ENCODE data around the gene EIF4G2.
"Not testable (repeated sequence)": the region's sequence is repeated elsewhere in the genome, so short reads cannot be mapped to it uniquely, and the experiment has no call there.

Gene EIF4G2

GRCh38 chr11:10808553-10809372 is at the start of gene EIF4G2:
Gene EIF4G2 (minus strand): TSS chr11:10808926.
- DNase-seq: peak; percentile 92 to 100 (median 99)

DNA sequence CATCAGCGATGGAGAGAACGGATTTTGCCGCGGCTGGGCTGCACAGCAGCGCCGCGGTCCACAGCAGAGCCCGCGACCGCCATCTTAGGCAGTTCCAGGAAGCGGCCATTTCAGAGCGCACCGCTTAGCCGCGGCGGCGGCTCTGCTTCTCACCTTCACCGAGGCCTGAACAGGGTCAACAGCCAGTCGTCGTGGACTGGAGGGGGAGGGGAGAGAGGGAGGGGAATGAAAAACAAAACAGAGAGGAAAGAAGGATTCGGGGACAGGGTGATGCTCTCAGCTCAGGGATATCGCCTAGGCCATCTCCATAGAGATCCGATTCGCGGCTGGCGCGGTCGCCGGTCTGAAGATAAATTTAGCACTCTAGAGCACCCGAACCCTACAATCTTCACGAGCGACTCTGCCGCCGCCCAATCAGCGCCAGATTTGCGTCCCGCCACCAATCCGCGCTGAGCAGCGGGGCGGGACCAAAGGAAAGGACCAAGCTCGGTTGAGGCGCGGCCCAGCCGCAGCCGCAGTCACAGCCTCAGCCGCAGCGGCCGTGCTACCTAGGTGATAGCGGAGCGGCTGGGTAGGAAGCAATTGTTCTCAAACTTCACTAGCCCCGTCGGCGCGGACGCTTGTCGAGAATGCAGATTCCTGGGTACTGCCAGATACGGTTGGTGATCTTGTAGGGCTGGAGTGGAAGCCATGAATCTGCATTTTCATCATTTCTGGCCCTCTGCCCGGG is 49.1 kb upstream of the EIF4G2 start, which contains the start of gene ZBED5:
TSS of gene ZBED5 (minus strand) at position 345 of the 730 bp plus-strand sequence. CDS start 3,108 bp downstream, outside the sequence.
- peak; percentile 83 to 99 (median 96) for DNase-seq

DNA sequence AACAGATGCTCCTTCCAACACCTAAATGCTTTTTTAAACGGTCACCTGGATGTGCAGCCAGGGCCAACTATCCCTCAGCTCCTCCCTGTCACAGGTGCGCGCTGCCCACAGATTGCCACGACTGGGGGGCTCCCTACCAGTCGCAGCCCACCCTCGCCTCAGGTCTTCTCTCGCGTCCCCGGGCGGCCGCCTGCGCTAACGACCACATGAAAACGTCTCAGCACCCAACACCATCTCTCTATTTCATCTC is 48.7 kb upstream of the EIF4G2 start:
- DNase-seq: peak in 12 of 58 donors; percentile 11 to 68 (median 54)

DNA sequence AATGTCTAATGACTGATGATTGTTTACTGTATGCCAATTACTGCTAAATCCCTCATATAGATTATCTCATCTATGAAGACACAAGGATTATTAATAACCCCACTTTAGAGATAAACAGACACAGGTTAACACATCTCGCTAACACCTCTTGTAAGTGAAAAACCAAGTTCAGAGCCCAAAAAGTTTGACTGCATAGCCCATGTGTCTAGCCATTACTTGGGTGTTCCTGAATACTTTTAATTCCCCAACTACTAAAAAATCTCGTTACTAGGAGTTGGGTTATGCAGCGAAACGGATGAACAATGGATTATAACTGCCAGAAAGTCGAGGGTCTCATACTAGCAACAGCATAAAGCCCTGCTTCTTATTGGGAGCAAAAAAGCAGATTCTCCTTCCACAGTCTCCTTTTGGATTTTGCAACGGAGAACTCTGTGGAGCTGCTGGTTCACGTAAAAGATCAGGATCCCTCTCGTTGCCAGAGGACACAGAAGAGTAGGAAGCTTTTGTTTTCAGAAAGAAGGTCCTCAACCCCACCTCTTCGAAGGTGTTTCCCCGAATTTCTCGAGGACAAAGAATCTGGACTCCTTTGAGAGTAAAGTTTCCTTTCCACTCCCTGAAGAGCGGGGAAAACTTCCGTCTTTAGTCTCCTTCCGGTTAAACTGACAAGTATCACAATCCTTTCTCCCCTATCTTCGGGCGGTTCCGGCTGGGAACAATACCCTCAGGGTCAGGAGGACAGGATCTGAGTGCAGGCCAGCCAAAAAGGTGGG is 48.1 kb upstream of the EIF4G2 start:
- peak in 10 of 58 donors; percentile 26 to 68 (median 42) for DNase-seq

DNA sequence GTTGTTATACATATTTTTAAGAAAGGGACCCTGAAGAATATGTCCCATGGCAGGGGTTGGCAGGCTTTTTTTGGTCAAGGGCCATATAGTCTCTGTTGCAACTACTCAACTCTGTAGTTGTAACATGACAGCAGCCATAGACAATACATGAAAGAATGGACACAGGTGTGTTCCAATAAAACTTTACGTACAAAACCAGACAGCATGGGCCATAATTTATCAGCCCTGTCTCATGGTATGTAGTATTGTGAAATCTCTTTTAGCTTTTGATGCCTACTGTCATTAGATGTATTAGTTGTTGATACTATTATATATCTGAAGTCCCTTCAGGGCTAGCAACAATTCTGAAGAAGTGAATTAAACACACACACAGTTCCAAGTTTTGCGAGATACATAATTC is 46.6 kb upstream of the EIF4G2 start:
- DNase-seq: no peak

GRCh38 chr11:10847960-10848860 is 39.5 kb upstream of the EIF4G2 start:
- DNase-seq: no peak

- DNase-seq: no peak
Measured at GRCh38 chr11:10846660-10847059, 37.9 kb upstream of the EIF4G2 start.

DNA sequence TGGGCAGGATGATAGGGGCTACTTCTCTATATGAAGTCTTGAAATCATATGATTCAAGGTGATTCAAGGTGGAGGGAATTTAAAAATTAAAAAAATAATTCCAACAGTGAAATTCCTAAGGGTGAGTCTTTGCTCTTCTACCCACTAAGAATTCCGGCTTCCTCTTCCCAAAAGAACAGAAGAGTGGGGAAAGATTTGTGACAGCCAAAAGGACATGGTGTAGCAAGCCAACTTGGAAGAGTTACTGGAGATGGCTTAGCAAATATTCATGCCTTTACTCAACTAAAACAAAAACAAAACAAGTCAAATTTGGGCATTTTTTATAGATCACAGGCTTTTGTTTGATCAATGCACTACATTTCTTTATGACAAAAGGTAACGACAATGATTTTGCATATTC is 36.9 kb upstream of the EIF4G2 start:
- no peak for DNase-seq

- no peak for DNase-seq
Measured at GRCh38 chr11:10844796-10845195, 36.1 kb upstream of the EIF4G2 start.

- DNase-seq: peak in 1 of 58 donors; percentile 15
Measured at GRCh38 chr11:10844356-10844755, 35.6 kb upstream of the EIF4G2 start.

DNA sequence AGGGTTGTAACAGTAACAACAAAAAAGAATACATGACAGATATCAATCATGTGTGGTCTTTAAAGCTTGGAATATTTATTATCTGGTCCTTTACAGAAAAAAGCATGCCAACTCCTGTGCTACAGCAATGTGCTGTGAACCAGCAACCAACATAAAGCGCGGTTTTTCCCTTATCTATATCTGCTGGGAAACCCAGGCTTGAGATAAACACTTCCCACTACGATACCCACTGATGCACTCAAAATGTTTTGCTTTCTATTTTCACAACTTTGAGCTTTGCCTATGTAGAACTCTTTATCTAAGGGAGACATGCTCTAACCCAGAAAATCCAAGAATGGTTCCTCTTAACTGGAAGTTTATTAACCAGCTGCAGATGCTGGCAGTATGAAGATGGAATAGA is 30.2 kb upstream of the EIF4G2 start:
- no peak for DNase-seq

DNA sequence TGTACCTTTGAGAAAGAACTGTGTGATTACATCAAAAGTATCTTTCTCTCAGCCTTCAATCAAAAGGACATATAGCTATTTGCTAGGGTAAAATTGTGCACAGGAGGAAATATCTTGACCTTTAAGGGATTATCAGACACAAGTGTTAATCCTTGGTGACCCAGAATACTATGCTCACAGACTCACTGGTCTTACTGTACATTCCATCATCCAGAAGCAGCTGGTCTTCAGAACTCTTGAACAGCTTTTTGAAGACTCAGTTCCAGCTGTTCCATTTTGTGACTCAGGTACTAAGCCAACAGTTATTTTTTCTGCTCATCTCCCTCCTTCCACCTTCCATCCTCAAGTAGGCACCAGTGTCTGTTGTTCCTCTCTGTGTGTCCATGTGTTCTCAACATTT is 29.4 kb upstream of the EIF4G2 start:
- no peak for DNase-seq

- DNase-seq: not testable (repeated sequence)
Measured at GRCh38 chr11:10836884-10837283, 28.2 kb upstream of the EIF4G2 start.

DNA sequence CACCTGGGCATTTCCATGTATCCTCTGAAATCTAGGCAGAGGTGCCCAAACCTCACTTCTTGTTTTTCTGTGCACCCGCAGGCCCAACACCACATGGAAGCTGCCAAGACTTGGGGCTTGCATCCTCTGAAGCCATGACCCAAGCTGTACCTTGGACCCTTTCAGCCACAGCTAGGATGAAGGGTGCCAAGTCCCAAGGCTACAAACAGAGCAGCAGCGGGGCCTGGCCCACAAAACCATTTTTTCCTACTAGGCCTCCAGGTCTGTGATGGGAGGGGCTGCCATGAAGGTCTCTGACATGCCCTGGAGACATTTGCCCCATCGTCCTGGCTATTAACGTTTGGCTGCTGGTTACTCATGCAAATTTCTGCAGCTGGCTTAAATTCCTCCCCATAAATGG is 20.4 kb upstream of the EIF4G2 start:
- DNase-seq: no peak

- no peak for DNase-seq
Measured at GRCh38 chr11:10828402-10828801, 19.7 kb upstream of the EIF4G2 start.

DNA sequence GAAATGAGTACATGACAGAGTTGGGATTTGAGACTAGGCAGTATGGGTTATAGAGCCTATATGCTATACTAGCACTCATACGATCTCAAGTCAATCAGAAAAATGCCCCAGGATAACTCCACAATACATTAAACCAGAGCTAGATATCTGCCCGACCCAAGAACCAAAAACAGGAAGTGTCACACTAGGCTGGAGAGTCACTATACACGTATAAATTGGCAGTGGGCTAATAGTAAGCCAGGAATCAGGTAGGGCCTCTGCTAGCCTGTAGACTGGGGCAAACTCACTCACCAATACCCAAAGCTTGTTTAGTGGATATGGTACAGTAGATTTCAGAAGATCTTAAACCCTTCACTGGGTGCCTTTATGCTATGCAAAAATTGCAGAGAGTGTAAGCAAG is 16.2 kb upstream of the EIF4G2 start:
- DNase-seq: no peak

DNA sequence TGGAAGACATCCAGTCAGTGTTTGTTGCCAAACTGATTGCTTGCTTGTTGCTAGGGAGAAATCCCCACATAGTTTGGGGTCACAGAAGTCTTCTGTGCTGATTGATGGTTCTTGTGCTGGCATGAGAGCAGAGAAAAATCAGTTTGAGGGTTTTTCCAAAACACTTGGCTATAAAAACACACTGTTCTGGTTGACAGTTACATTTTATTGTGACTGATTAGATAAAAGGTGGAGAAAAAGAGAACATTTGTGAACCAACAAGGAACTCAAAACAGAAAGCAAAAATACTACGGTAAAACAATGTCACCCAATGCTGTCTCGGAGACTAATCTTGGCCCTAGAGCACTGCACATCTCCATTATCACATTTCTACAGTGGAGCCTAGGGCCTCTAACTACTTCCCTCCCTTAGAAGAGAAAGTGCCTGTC is 14.4 kb upstream of the EIF4G2 start:
- no peak for DNase-seq

DNA sequence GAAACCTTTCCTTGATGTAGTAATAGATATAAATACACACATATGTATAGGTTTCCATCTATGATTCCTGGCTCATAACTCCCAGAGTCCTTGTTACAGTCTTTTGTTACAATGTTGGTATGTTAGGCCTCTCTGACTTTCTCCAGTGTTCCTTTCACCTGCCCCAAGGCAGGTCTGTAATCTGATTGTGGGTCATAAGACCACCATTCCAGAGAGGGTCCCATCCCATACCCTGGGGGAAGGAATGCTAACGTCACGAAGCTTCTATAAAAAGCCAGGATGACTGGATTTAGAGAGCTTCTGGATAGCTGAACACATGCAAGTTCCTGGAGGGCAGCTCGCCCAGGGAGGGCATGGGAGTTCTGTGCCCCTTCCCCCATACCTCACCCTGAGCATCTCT is 13.8 kb upstream of the EIF4G2 start:
- not testable (repeated sequence) for DNase-seq

GRCh38 chr11:10818594-10818993 is 9.9 kb upstream of the EIF4G2 start:
- DNase-seq: no peak

DNA sequence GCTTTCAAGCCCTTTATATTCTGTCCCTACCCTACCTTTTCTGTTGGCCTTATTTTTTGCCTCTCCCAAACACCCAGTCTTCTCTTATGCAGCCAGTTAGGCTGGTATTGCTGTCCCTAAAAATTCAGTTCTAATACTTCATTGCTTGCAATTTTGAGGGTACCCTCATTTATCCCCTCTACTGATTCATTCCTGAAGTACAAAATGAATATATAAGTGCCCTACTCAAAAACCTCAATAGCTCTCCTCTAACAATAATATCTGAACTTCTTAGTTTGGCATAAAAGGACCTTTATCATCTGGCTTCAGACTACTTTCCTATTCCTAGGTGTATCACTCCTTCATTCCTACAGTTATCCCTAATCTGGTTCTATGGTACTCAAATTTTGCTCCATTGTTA is 5.2 kb upstream of the EIF4G2 start:
- DNase-seq: no peak

Data from anterior cingulate cortex (tissue), 58 donors.